Measurements from ENCODE around the gene FRRS1. TPM values are rescaled to one million over a fixed set of nuclear protein-coding genes. Genes with fewer than 3 reads are reported as not detected.

FRRS1 gene
- total RNA-seq, 2 experiments from 2014 or later, result 0.33 to 1.1 TPM

DNA sequence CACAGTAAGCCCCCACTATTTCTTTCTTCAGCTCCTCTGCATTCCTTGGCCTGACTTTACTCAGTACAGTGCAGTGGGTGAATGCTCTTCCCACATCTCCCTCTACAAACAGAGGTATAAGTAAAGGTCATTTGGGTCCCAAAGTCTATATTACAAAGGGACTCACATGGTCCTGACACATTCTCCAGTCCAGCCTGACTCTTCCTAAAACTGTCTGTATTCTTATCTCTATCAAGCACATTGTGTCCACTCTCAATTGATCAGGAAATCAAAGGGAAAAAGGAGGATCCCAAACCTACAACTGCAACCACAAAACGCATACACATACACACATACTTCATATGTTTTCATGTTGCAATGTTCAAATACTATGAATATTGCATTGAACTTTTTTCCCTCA is 49.4 kb downstream of the FRRS1 start:
- no peak for ATAC-seq (ENCODE audit: poor library complexity)
- ChIA-PET CTCF (no interaction called here), POLR2A (no interaction called here)
- Mint-ChIP-seq H3K4me1 (ENCODE audit: low read depth) (no peaks in the 10 kb centered on the region), H3K36me3 (ENCODE audit: low read depth) (no peaks in the 10 kb centered on the region), H3K4me3 (no peak overlapping the region), H3K9me3 (no peaks in the 10 kb centered on the region), H3K27ac (no peak overlapping the region), H3K27me3 (no peaks in the 10 kb centered on the region)
- TF ChIP-seq, protein P1, sequence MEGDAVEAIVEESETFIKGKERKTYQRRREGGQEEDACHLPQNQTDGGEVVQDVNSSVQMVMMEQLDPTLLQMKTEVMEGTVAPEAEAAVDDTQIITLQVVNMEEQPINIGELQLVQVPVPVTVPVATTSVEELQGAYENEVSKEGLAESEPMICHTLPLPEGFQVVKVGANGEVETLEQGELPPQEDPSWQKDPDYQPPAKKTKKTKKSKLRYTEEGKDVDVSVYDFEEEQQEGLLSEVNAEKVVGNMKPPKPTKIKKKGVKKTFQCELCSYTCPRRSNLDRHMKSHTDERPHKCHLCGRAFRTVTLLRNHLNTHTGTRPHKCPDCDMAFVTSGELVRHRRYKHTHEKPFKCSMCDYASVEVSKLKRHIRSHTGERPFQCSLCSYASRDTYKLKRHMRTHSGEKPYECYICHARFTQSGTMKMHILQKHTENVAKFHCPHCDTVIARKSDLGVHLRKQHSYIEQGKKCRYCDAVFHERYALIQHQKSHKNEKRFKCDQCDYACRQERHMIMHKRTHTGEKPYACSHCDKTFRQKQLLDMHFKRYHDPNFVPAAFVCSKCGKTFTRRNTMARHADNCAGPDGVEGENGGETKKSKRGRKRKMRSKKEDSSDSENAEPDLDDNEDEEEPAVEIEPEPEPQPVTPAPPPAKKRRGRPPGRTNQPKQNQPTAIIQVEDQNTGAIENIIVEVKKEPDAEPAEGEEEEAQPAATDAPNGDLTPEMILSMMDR (IDR thresholded peaks at IDR 0.05), result no peak
- Histone ChIP-seq H3K27me3 (ENCODE audit: control insufficient read depth in 1 of 2, insufficient read depth in 2 of 2, low read length in 2 of 2) (no peaks in the 10 kb centered on the region), H3K36me3 (ENCODE audit: insufficient read depth, low read length) (no peaks in the 10 kb centered on the region), H3K4me3 (ENCODE audit: low read length) (no peak overlapping the region), H3K27ac (ENCODE audit: low read depth in 1 of 2, low read length in 2 of 2) (no peak overlapping the region), H3K4me1 (ENCODE audit: insufficient read depth, low read length) (no peaks in the 10 kb centered on the region), H3K9me3 (ENCODE audit: control insufficient read depth in 1 of 2, insufficient read depth in 1 of 2, low read length in 2 of 2) (no peaks in the 10 kb centered on the region)
- no peak for DNase-seq
- intact Hi-C loops (cut with DNase I, micrococcal nuclease), result no loop called here

- ChIA-PET CTCF (no interaction called here), POLR2A (no interaction called here)
- no peak for DNase-seq
- Histone ChIP-seq H3K27me3 (ENCODE audit: control insufficient read depth in 1 of 2, insufficient read depth in 2 of 2, low read length in 2 of 2) (no peaks in the 10 kb centered on the region), H3K4me3 (ENCODE audit: low read length) (no peak overlapping the region), H3K9me3 (ENCODE audit: control insufficient read depth in 1 of 2, insufficient read depth in 1 of 2, low read length in 2 of 2) (no peaks in the 10 kb centered on the region), H3K36me3 (ENCODE audit: insufficient read depth, low read length) (no peaks in the 10 kb centered on the region), H3K4me1 (ENCODE audit: insufficient read depth, low read length) (no peaks in the 10 kb centered on the region), H3K27ac (ENCODE audit: low read depth in 1 of 2, low read length in 2 of 2) (no peak overlapping the region)
- H3K9me3 Mint-ChIP-seq, result no peaks in the 10 kb centered on the region
- no peak for ATAC-seq (ENCODE audit: poor library complexity)
- H3K27me3 Mint-ChIP-seq, result no peaks in the 10 kb centered on the region
- H3K36me3 Mint-ChIP-seq (ENCODE audit: low read depth), result no peaks in the 10 kb centered on the region
- H3K4me1 Mint-ChIP-seq (ENCODE audit: low read depth), result peaks cover 4% of the 10 kb centered on the region
- H3K4me3 Mint-ChIP-seq, result no peak overlapping the region
- H3K27ac Mint-ChIP-seq, result no peak overlapping the region
- TF ChIP-seq, protein P1 (IDR thresholded peaks at IDR 0.05), result no peak
- intact Hi-C loops (cut with DNase I, micrococcal nuclease), result no loop called here
These were observed 53.4 kb downstream of the FRRS1 start for GRCh38 chr1:99713006-99713405.

GRCh38 chr1:99710994-99711393 is 55.4 kb downstream of the FRRS1 start:
- intact Hi-C loops (cut with DNase I, micrococcal nuclease), result no loop called here
- ChIA-PET CTCF (no interaction called here), POLR2A (no interaction called here)
- no peak overlapping the region for H3K4me3 Mint-ChIP-seq
- no peak overlapping the region for H3K27ac Mint-ChIP-seq
- TF ChIP-seq, protein P1 (IDR thresholded peaks at IDR 0.05), result no peak
- no peaks in the 10 kb centered on the region for H3K4me1 ChIP-seq (ENCODE audit: insufficient read depth, low read length)
- no peaks in the 10 kb centered on the region for H3K9me3 Mint-ChIP-seq
- no peaks in the 10 kb centered on the region for H3K9me3 ChIP-seq (ENCODE audit: control insufficient read depth in 1 of 2, insufficient read depth in 1 of 2, low read length in 2 of 2)
- H3K4me1 Mint-ChIP-seq (ENCODE audit: low read depth), result peaks cover 4% of the 10 kb centered on the region
- no peaks in the 10 kb centered on the region for H3K27me3 ChIP-seq (ENCODE audit: control insufficient read depth in 1 of 2, insufficient read depth in 2 of 2, low read length in 2 of 2)
- no peaks in the 10 kb centered on the region for H3K36me3 Mint-ChIP-seq (ENCODE audit: low read depth)
- H3K27me3 Mint-ChIP-seq, result no peaks in the 10 kb centered on the region
- DNase-seq (no peak), ATAC-seq (ENCODE audit: poor library complexity) (no peak)
- no peak overlapping the region for H3K27ac ChIP-seq (ENCODE audit: low read depth in 1 of 2, low read length in 2 of 2)
- no peak overlapping the region for H3K4me3 ChIP-seq (ENCODE audit: low read length)
- no peaks in the 10 kb centered on the region for H3K36me3 ChIP-seq (ENCODE audit: insufficient read depth, low read length)
